HG03457 (cell line): ENCODE results near the gene RPL27.
"Not testable (repeated sequence)": the region's sequence is repeated elsewhere in the genome, so short reads cannot be mapped to it uniquely, and the experiment has no call there.

Experiments used
- ATAC-seq: cut with Tn5 transposase; IDR thresholded peaks from one replicate; pipeline ENCODE4 v1.9.1; 2021; ENCODE audit warnings: moderate number of reproducible peaks; ENCODE audit not compliant: unreplicated experiment

Gene RPL27

GRCh38 chr17:42992872-42993271 lies 5.3 kb upstream of the RPL27 start:
- ATAC-seq, result no peak

- ATAC-seq, result not testable (repeated sequence)
These were observed 4.3 kb upstream of the RPL27 start for GRCh38 chr17:42993913-42994312.

- no peak for ATAC-seq
These were observed 732 bp upstream of the RPL27 start for GRCh38 chr17:42997390-42997983.

GRCh38 chr17:42999003-42999525 lies 845 bp downstream of the RPL27 start:
- no peak for ATAC-seq

GRCh38 chr17:43000894-43001293 lies 2.7 kb downstream of the RPL27 start:
- ATAC-seq, result not testable (repeated sequence)

- ATAC-seq, result no peak
These were observed 5.4 kb downstream of the RPL27 start for GRCh38 chr17:43003542-43004172.

- ATAC-seq, result no peak
These were observed 8.7 kb downstream of the RPL27 start, which contains the start of gene IFI35 for GRCh38 chr17:43006639-43007551. Gene IFI35 (plus strand): TSS chr17:43006784. CDS start chr17:43006948, 164 bp downstream.

GRCh38 chr17:43010667-43011308 lies 12.6 kb downstream of the RPL27 start:
- no peak for ATAC-seq

GRCh38 chr17:43011728-43012472 lies 13.7 kb downstream of the RPL27 start:
- ATAC-seq, result no peak

- no peak for ATAC-seq
These were observed 15.1 kb downstream of the RPL27 start for GRCh38 chr17:43013296-43013695.

- no peak for ATAC-seq
These were observed 15.9 kb downstream of the RPL27 start for GRCh38 chr17:43014020-43014648.

GRCh38 chr17:43014649-43015542 lies 16.7 kb downstream of the RPL27 start:
- no peak for ATAC-seq

GRCh38 chr17:43015579-43015978 lies 17.4 kb downstream of the RPL27 start:
- no peak for ATAC-seq

- ATAC-seq, result no peak
These were observed 18.0 kb downstream of the RPL27 start for GRCh38 chr17:43016216-43016615.

GRCh38 chr17:43018008-43018853 lies 20.0 kb downstream of the RPL27 start:
- ATAC-seq, result no peak

- ATAC-seq, result no peak
These were observed 20.7 kb downstream of the RPL27 start for GRCh38 chr17:43018932-43019331.

GRCh38 chr17:43019418-43019817 lies 21.2 kb downstream of the RPL27 start:
- ATAC-seq, result no peak
